NCI-H146 (cell line): ENCODE measurements around the gene OARD1.
"Not testable (repeated sequence)": the region's sequence is repeated elsewhere in the genome, so short reads cannot be mapped to it uniquely, and the experiment has no call there.

Experiments
- DNase-seq: peaks from one replicate; lab custom pipeline; 2025; lab: John Stamatoyannopoulos, UW

Gene OARD1

DNA sequence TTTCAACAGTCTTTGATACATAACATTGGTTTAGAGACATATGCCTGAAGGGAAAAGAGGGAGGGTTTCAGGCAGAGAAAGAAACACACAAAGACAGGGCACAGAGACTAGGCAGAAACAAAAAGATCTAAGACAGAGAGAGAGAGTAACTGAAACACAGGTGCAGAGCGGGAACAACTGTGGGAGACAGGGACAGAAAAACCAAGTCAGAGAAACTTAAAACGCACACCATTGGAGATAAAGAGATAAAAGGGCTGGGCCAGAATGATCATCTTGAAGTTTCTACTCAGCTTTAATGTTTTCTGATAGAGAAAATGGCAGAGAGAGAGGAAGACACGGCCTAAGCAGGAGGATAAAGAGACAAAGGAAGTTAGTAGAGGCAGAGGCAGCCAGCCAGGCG, 44.9 kb downstream of the OARD1 start:
- no peak for DNase-seq

DNA sequence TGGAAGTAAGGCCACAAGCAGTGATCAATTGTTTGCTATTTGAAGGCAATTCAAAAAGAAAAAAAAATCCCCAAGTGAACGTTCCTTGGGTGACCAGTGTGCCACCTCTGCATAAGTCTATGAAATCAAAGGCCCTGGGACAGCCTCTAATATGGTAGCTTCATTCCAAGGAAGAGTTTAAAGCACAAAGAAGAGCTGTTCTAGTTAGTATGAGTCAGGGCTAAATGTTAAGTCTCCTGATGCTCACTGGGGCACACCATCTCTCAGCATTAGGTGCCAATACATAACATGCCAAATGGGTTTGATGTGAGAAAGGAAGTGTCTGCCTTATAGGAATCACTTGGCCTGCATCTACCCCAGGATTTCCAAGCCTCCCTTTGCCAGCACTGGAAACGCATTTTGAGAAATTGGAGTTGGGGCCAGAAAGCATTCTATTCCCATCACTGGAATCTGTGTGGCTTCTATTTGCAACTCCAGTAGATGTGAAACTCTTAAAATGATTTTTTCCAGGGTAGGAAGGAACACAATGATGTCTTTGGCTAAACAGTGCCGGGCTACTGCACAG, 46.1 kb downstream of the OARD1 start:
- DNase-seq: no peak

DNA sequence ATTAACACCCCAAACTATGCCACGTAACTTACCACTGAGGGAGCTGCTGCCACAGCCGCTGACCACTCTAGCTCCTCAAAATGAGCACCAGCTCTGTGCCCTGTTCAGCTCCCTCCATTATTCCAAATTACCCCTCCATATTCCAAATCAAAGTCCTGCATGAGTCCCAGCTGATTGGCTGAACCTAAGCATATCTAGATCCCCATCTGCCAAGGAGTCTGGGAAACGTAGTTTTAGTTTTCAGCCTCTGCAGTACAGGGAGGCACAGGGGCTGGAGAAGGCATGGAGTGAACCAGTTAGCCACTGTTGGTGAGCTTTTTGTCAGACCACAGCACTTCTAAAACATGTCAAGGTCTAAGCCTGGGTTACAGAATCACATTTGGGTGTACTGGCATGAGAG, 49.0 kb downstream of the OARD1 start:
- no peak for DNase-seq

DNA sequence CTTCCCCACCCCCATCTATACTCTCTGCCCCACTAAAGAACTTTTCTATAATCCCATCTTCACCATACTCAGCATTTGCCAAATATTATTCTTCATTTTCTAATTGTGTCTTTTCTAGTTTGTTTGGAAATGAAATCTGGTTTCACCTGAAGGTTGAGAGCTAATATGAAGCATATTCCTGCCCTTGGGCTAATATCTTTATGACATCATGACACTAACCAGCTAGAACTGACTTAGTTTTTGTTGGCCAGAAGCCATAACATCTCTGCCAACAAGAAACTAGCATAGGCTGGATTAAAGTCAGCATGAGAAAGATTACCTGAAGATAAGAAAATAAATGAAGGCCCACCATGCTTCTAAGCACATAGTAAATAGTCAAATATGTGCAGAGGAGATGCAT, 49.9 kb downstream of the OARD1 start:
- DNase-seq: peak; percentile 46

DNA sequence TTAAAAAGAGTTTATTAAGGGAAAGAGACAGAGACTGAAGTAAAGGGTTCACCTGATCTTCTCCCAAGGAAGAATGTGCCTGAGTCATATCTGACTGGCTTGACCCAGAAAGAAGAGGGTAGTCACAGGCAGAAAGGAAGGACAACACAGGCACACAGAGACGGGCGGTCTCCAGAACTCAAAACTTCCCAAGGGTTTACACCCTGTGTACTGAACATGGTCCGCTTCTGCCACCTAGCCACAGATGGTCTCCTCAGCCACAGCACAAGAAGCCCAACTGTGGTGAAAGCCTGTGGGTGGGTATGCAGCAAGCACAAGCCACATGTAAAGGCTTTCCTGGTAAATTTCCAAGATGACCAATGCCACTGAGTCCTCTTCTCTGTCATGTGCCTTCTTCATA, 50.3 kb downstream of the OARD1 start:
- DNase-seq: peak; percentile 35

DNA sequence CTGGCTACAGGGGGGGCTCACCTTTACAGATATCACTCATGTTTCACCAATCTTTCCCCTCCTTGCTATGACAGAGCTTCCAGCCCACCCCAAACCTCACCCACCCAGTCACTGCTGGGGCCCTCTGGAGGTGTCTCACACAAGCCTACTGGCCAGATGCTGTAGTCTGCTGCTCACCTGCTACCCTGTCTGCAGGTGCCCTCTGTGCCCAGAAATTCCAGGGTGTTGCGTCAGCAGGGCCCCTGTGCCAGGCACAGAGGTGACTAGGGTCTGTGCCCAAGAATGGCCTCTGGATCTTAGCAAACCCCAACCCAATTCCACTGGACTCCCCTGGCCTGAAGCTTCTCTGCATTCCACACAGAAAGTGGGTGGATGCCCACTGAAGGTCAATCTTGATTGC, 54.5 kb downstream of the OARD1 start:
- DNase-seq: no peak

DNA sequence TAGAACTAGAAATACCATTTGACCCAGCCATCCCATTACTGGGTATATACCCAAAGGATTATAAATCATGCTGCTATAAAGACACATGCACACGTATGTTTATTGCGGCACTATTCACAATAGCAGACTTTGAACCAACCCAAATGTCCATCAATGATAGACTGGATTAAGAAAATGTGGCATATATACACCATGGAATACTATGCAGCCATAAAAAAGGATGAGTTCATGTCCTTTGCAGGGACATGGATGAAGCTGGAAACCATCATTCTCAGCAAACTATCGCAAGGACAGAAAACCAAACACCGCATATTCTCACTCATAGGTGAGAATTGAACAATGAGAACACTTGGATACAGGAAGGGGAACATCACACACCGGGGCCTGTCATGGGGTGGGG, 56.3 kb downstream of the OARD1 start:
- not testable (repeated sequence) for DNase-seq

DNA sequence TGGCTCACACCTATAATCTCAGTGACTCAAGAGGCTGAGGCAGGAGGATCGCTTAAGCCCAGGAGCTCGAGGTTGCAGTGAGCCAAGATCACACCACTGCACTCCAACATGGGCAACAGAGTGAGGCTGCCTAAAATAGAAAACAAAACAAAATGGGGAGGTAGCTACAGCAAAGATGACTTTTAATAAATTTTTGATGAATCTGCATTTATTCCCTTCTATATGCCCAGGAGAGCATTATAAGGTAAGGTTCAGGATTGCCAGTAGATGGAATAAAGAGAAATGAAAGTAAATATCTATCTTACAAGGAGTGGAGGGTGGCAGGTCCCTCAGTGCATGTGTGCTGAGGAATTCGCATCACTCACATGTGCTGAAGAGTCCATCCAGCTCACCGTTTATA, 57.4 kb downstream of the OARD1 start:
- DNase-seq: no peak
